GM12864 (cell line): Measurements from ENCODE around the gene PPM1E.
"Not testable (repeated sequence)": the region's sequence is repeated elsewhere in the genome, so short reads cannot be mapped to it uniquely, and the experiment has no call there.

Experiments used
- DNase-seq: peaks from one replicate; pipeline ENCODE4 v3.0.0-alpha.2; 2011; ENCODE audit warnings: low read depth
- H3K4me3 ChIP-seq: 2 replicates; pipeline ENCODE4 v1.5.1; 2011; ENCODE audit warnings: mild to moderate bottlenecking, low read depth, low read length, control low read depth
- CTCF ChIP-seq: IDR thresholded peaks from 2 replicates; pipeline ENCODE4 v1.5.1; 2011; ENCODE audit warnings: low read depth, mild to moderate bottlenecking, moderate library complexity, low read length, control low read depth, inconsistent platforms; ENCODE audit errors: missing control alignments

The PPM1E gene

DNA sequence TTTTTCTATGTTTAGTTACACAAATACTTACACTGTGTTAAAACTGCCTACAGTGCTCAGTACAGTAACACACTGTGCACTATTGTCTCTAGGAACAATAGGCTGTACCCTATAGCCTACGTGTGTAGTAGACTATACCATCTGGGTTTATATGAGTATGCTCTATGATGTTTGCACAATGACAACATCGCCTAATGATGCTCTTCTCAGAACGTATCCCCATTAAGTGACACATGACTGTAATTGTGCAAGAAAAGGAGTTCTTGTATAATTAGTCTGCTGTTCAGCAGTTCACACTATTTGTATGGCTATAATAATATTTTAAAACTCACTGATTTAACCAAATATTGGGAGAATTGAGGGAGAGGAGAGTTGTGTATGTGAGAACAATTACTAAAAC, 177.3 kb downstream of the PPM1E start:
- no peak overlapping the region for H3K4me3 ChIP-seq
- no peak for DNase-seq
- TF ChIP-seq CTCF = no peak

GRCh38 chr17:58936295-58936694, 180.6 kb downstream of the PPM1E start:
- no peak for DNase-seq
- H3K4me3 ChIP-seq = no peak overlapping the region
- no peak for TF ChIP-seq CTCF

DNA sequence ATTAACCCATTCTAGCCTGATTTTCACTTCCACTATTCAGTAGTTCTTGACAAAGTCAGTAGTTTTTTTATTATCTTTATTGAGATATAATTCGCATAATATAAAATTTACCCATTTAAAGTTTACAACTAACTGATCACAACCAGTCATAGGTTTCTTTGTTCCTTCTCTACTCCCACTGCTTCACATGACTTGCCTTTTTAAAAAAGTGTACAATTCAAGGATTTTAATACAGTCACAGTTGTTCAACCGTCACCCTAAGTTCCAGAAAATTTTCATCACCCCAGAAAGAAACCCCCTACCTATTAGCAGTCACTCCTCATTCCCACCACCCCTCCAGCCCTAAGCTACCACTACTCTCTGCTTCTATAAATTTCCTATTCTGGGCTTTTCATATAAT, 188.5 kb downstream of the PPM1E start:
- no peak overlapping the region for H3K4me3 ChIP-seq
- no peak for TF ChIP-seq CTCF
- DNase-seq = no peak

DNA sequence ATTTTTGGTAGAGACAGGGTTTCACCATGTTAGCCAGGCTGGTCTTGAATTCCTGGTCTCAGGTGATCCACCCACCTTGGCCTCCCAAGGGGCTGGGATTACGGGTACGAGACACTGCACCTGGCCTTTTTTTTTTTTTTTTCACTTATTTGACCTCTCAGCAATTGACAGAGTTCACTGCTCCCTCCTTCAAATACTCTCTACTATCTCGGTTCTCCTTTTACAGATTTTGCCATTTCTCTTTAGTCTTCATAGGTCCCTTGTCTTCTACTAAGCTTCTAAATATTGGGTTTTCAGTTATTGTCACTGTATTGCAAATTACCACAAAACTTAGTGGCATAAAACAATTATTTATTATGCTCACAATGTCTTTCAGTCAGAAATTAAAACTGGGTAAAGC, 191.8 kb downstream of the PPM1E start:
- H3K4me3 ChIP-seq = no peak overlapping the region
- DNase-seq = no peak
- no peak for TF ChIP-seq CTCF

DNA sequence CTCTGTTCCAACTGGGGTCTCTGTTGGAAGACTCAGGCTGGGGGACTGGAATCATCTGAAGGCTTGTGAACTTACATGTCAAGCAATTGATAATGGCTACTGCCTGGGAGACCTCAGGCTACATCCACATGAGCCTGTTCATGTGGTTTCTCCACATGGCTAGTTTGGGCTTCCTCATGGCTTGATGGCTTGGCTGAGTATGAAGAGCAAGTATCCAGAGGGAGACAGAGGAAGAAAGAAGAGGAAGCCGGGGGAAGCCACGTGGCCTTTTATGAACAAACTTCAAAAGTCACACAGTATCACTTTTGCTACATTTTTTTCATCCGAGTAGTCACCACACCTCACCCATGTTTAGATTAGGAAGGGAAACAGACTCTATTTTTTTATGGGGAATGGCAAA, 192.2 kb downstream of the PPM1E start:
- no peak for DNase-seq
- H3K4me3 ChIP-seq = no peak overlapping the region
- no peak for TF ChIP-seq CTCF

GRCh38 chr17:58954358-58954757, 198.7 kb downstream of the PPM1E start:
- not testable (repeated sequence) for DNase-seq, H3K4me3 ChIP-seq

- no peak for TF ChIP-seq CTCF
- no peak overlapping the region for H3K4me3 ChIP-seq
- DNase-seq = no peak
These were observed 201.5 kb downstream of the PPM1E start for GRCh38 chr17:58956997-58957724.

DNA sequence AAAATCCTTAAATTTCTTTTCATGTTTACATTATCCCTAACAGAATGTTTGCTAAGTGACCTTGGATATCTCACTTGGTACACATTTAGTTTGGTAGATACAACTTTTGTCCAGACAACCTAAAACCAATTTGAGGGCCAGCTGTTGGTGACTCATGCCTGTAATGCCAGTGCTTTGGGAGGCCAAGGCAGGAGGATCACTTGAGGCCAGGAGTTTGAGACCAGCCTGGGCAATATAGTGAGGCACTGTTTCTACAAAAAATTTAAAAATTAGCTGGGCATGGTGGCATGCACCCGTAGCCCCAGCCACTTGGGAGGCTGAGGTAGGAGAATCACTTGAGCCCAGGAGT, 202.0 kb downstream of the PPM1E start:
- not testable (repeated sequence) for DNase-seq, H3K4me3 ChIP-seq
